ENCODE data around the gene NOSTRIN. TPM values are rescaled to one million over a fixed set of nuclear protein-coding genes. Genes with fewer than 3 reads are reported as not detected.
A peak's percentile ranks its signal among the peaks of the same experiment; 100 is the strongest.
"Not testable (repeated sequence)": the region's sequence is repeated elsewhere in the genome, so short reads cannot be mapped to it uniquely, and the experiment has no call there.

Gene NOSTRIN
- not detected for polyA plus RNA-seq

DNA sequence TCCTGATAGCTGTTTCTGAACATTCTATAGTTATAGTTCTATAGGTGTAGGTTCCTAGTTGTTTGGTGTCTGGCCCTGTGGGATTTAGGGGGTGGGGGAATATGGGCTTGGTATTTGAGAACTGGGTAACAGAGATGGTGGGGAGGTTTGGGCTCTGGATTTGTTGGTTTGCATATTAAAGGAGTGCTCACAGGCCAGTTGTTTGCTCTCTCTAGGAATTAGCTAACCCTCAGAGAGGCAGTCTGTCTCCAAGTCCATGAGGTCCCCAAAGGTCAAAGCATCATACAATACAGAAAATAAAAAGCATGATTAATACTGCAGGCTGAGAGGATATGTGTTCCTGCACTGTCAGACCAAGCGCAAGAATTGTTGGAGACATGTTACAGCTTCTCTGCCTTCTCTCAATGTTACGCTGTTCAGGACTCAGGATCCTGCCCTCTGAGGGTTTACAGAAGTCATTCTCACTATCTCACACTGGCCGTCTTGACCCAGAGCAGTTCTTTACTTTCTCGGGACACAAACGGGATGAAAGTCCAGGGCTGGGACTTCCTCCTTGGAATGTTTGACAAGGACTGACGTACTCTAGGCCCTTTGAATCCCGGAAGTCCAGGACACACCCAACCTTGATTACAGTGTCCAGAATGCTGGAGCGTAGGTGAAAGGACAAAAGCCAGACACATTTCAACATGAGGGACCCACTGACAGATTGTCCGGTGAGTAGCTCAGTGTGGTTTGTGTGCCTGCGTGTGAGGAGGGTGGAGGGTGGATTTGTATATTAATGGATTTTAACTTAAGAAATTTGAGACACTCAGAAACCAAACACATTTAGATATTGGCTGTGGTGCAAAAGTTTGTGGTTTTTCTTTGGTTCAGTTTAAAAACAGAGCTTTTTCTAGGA, at the start of gene NOSTRIN:
Gene NOSTRIN (plus strand): TSS at position 677 of the 898 bp plus-strand sequence. CDS start 10 bp downstream, at position 687.
- H3K9me3 Mint-ChIP-seq, result no peaks in the 10 kb centered on the region

GRCh38 chr2:168753765-168754329, 48.6 kb upstream of the NOSTRIN start:
- Mint-ChIP-seq H3K36me3 (peaks cover 6% of the 10 kb centered on the region), H3K9me3 (no peaks in the 10 kb centered on the region), H3K4me1 (peaks cover 0 to 5% (median 4%) of the 10 kb centered on the region in 3 donors), H3K4me3 (no peak overlapping the region), H3K27me3 (no peaks in the 10 kb centered on the region), H3K27ac (no peak overlapping the region)

More for the DNA sequence above, at the start of gene NOSTRIN:
- Mint-ChIP-seq H3K4me3 (no peak within 1 kb of the TSS), H3K27ac (no peak within 1 kb of the TSS), H3K4me1 (no peaks in the 10 kb centered on the region), H3K27me3 (no peaks in the 10 kb centered on the region), H3K36me3 (no peaks in the 10 kb centered on the region)

DNA sequence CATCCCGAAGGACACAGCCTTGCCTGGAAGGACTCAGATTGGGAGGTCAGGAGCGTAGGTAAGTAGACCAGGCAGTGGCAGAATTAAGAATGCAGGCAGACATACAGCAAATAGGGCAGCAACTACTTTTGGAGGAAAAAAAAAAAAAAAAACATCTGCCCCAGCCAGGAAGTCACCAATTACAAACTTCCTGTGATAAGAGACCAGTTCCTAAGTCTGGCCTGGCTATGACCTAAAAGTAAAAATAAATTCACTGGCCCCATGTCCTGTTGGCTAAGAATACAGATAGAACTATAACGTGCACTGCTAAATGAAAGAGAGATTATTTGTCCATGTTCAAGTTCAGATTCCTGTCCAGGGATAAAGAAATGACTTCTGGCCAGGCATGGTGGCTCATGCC, 45.2 kb upstream of the NOSTRIN start:
- H3K4me1 Mint-ChIP-seq, result peaks cover 0 to 4% (median 3%) of the 10 kb centered on the region in 3 donors

GRCh38 chr2:168758970-168759820, 43.2 kb upstream of the NOSTRIN start:
- Mint-ChIP-seq H3K27ac (no peak overlapping the region), H3K4me3 (no peak overlapping the region), H3K4me1 (peaks cover 0 to 4% (median 3%) of the 10 kb centered on the region in 3 donors), H3K36me3 (no peaks in the 10 kb centered on the region), H3K27me3 (no peaks in the 10 kb centered on the region), H3K9me3 (no peaks in the 10 kb centered on the region)

More for the DNA sequence above, 45.2 kb upstream of the NOSTRIN start:
- Mint-ChIP-seq H3K4me3 (no peak overlapping the region), H3K27me3 (no peaks in the 10 kb centered on the region), H3K36me3 (no peaks in the 10 kb centered on the region), H3K9me3 (no peaks in the 10 kb centered on the region), H3K27ac (no peak overlapping the region)

GRCh38 chr2:168765401-168765800, 37.0 kb upstream of the NOSTRIN start:
- no peak overlapping the region for H3K27ac Mint-ChIP-seq
- no peaks in the 10 kb centered on the region for H3K27me3 Mint-ChIP-seq
- H3K4me1 Mint-ChIP-seq, result no peaks in the 10 kb centered on the region
- H3K9me3 Mint-ChIP-seq, result no peaks in the 10 kb centered on the region
- H3K36me3 Mint-ChIP-seq, result peaks cover 4% of the 10 kb centered on the region
- no peak overlapping the region for H3K4me3 Mint-ChIP-seq

GRCh38 chr2:168766600-168766999, 35.8 kb upstream of the NOSTRIN start:
- H3K27me3 Mint-ChIP-seq, result no peaks in the 10 kb centered on the region
- H3K36me3 Mint-ChIP-seq, result peaks cover 4% of the 10 kb centered on the region

GRCh38 chr2:168767258-168767657, 35.2 kb upstream of the NOSTRIN start:
- H3K4me1 Mint-ChIP-seq, result no peaks in the 10 kb centered on the region
- no peaks in the 10 kb centered on the region for H3K27me3 Mint-ChIP-seq
- peaks cover 4% of the 10 kb centered on the region for H3K36me3 Mint-ChIP-seq
- no peak overlapping the region for H3K4me3 Mint-ChIP-seq
- H3K9me3 Mint-ChIP-seq, result no peaks in the 10 kb centered on the region
- peak overlapping the region in 1 of 3 donors; percentile 2 for H3K27ac Mint-ChIP-seq

More at GRCh38 chr2:168766600-168766999, 35.8 kb upstream of the NOSTRIN start:
- no peaks in the 10 kb centered on the region for H3K9me3 Mint-ChIP-seq
- no peak overlapping the region for H3K27ac Mint-ChIP-seq
- no peak overlapping the region for H3K4me3 Mint-ChIP-seq
- H3K4me1 Mint-ChIP-seq, result no peaks in the 10 kb centered on the region

DNA sequence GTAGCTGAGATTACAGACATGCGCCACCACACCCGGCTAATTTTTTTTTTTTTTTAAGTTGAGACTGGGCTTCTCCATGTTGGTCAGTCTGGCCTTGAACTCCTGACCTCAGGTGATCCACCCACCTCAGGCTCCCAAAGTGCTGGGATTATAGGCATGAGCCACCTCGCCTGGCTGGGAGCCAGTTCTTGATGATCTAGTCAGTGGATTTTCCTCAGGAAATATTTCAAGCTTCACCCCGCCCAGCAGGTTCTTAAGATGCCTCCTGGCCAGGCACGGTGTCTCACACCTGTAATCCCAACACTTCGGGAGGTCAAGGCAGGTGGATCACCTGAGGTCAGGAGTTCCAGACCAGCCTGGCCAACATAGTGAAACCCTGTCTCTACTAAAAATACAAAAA, 34.1 kb upstream of the NOSTRIN start:
- H3K27me3 Mint-ChIP-seq, H3K4me3 Mint-ChIP-seq, H3K36me3 Mint-ChIP-seq, H3K4me1 Mint-ChIP-seq, H3K27ac Mint-ChIP-seq, H3K9me3 Mint-ChIP-seq: not testable (repeated sequence)

DNA sequence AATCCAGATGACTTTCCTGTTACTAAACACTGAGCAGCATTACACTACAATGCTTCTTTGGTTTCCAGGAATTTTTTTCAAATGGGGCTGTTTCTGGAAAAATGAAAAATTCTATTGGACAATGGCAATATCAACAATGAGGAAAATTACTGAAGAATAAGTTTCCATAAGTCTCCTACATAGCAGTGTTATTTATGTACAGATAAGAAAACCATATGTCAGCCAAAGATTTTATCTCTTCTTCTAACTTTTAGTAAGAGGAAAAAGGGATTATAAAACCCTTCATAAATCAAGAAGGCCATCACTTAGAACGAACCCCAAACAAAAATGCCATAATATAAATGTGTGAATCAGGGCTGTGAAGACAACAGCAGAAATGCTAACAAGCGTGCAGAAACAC, 31.6 kb upstream of the NOSTRIN start:
- H3K9me3 Mint-ChIP-seq, result peaks cover 0 to 4% (median 1%) of the 10 kb centered on the region in 3 donors
- no peaks in the 10 kb centered on the region for H3K4me1 Mint-ChIP-seq
- H3K36me3 Mint-ChIP-seq, result peaks cover 9% of the 10 kb centered on the region
- no peaks in the 10 kb centered on the region for H3K27me3 Mint-ChIP-seq
- H3K4me3 Mint-ChIP-seq, result no peak overlapping the region
- H3K27ac Mint-ChIP-seq, result no peak overlapping the region

GRCh38 chr2:168772704-168773103, 29.7 kb upstream of the NOSTRIN start:
- Mint-ChIP-seq H3K27ac (no peak overlapping the region), H3K36me3 (peaks cover 4% of the 10 kb centered on the region), H3K4me3 (no peak overlapping the region), H3K9me3 (peaks cover 0 to 6% (median 5%) of the 10 kb centered on the region in 3 donors), H3K4me1 (no peaks in the 10 kb centered on the region), H3K27me3 (no peaks in the 10 kb centered on the region)

DNA sequence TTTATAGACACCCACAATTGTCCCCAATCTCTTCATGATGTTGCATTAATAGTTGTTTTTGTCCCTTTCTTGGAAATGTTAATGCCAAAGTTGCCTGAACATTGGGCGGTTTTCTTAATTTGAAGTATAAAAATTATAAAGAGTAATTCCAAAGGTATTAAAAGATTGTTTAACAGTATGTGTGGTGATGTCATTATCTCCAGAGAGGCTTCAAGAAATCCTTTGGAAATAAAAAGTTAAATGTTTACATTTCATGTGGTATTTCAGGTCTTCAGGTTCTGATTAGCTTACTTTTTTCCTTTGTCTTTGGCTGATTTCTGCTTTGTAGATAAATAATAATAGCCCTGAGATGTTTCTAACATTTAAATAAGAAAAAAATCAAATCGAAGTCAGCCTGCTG, 29.3 kb upstream of the NOSTRIN start:
- H3K27me3 Mint-ChIP-seq, result no peaks in the 10 kb centered on the region
- H3K27ac Mint-ChIP-seq, result no peak overlapping the region
- no peak overlapping the region for H3K4me3 Mint-ChIP-seq
- H3K36me3 Mint-ChIP-seq, result peaks cover 4% of the 10 kb centered on the region
- peaks cover 0 to 6% (median 5%) of the 10 kb centered on the region in 3 donors for H3K9me3 Mint-ChIP-seq
- no peaks in the 10 kb centered on the region for H3K4me1 Mint-ChIP-seq

GRCh38 chr2:168773719-168774521, 28.5 kb upstream of the NOSTRIN start:
- Mint-ChIP-seq H3K27ac (no peak overlapping the region), H3K4me3 (no peak overlapping the region), H3K36me3 (peaks cover 4% of the 10 kb centered on the region), H3K4me1 (no peaks in the 10 kb centered on the region), H3K9me3 (peaks cover 0 to 6% (median 5%) of the 10 kb centered on the region in 3 donors), H3K27me3 (no peaks in the 10 kb centered on the region)

GRCh38 chr2:168775837-168776236, 26.6 kb upstream of the NOSTRIN start:
- no peak overlapping the region for H3K27ac Mint-ChIP-seq
- H3K36me3 Mint-ChIP-seq, result peaks cover 4% of the 10 kb centered on the region
- no peaks in the 10 kb centered on the region for H3K27me3 Mint-ChIP-seq
- no peaks in the 10 kb centered on the region for H3K4me1 Mint-ChIP-seq
- no peak overlapping the region for H3K4me3 Mint-ChIP-seq
- peaks cover 0 to 6% (median 5%) of the 10 kb centered on the region in 3 donors for H3K9me3 Mint-ChIP-seq

- H3K4me3 Mint-ChIP-seq, result no peak overlapping the region
Observed at GRCh38 chr2:168780669-168781071, 21.8 kb upstream of the NOSTRIN start.

More at GRCh38 chr2:168780669-168781071, 21.8 kb upstream of the NOSTRIN start:
- Mint-ChIP-seq H3K36me3 (no peaks in the 10 kb centered on the region), H3K4me1 (no peaks in the 10 kb centered on the region), H3K27me3 (no peaks in the 10 kb centered on the region), H3K9me3 (peaks cover 0 to 5% (median 3%) of the 10 kb centered on the region in 3 donors), H3K27ac (no peak overlapping the region)
